Osteocyte (in vitro differentiated cells): ENCODE data around the gene STK32A. TPM values are rescaled to one million over a fixed set of nuclear protein-coding genes. Genes with fewer than 3 reads are reported as not detected.

Source experiments
- DNase-seq: peaks from one replicate; pipeline ENCODE4 v3.0.0; 2021; ENCODE audit warnings: mixed read lengths; ENCODE audit not compliant: unreplicated experiment; ENCODE audit errors: extremely low spot score
- H3K27ac Mint-ChIP-seq: one replicate; pipeline ENCODE4 v1.8.0; 2021; ENCODE audit warnings: mild to moderate bottlenecking, mixed read lengths; ENCODE audit not compliant: unreplicated experiment
- H3K27me3 Mint-ChIP-seq: one replicate; pipeline ENCODE4 v1.8.0; 2021; ENCODE audit warnings: mixed read lengths; ENCODE audit not compliant: unreplicated experiment
- H3K36me3 Mint-ChIP-seq: one replicate; pipeline ENCODE4 v1.8.0; 2021; ENCODE audit warnings: mixed read lengths; ENCODE audit not compliant: unreplicated experiment
- H3K4me1 Mint-ChIP-seq: one replicate; pipeline ENCODE4 v1.8.0; 2021; ENCODE audit warnings: mixed read lengths; ENCODE audit not compliant: unreplicated experiment
- H3K4me3 Mint-ChIP-seq: one replicate; pipeline ENCODE4 v1.8.0; 2021; ENCODE audit warnings: mild to moderate bottlenecking, moderate library complexity, mixed read lengths; ENCODE audit not compliant: unreplicated experiment
- H3K9me3 Mint-ChIP-seq: one replicate; pipeline ENCODE4 v1.8.0; 2021; ENCODE audit warnings: mixed read lengths; ENCODE audit not compliant: unreplicated experiment
- CTCF ChIP-seq: fragments of 200-600 bp; sonication (generic); IDR thresholded peaks from 2 replicates; pipeline ENCODE4 v1.5.0; 2021; ENCODE audit warnings: antibody characterized with exemption, mild to moderate bottlenecking, moderate library complexity
- total RNA-seq: library from RNA; stranded (reverse); gene quantifications from 2 replicates; pipeline ENCODE4 v1.2.1, GENCODE V29; 2021

STK32A gene
- total RNA-seq, 1 donor from 2014 or later: not detected

GRCh38 chr5:147216552-147217154, 18.2 kb upstream of the STK32A start:
- no peak for TF ChIP-seq CTCF
- Mint-ChIP-seq H3K4me3 (no peak overlapping the region), H3K4me1 (no peaks in the 10 kb centered on the region), H3K27ac (no peak overlapping the region), H3K9me3 (no peaks in the 10 kb centered on the region), H3K27me3 (peaks cover 33% of the 10 kb centered on the region), H3K36me3 (no peaks in the 10 kb centered on the region)
- DNase-seq: no peak

- Mint-ChIP-seq H3K9me3 (no peaks in the 10 kb centered on the region), H3K27ac (no peak overlapping the region), H3K27me3 (peaks cover 51% of the 10 kb centered on the region), H3K36me3 (no peaks in the 10 kb centered on the region), H3K4me3 (no peak overlapping the region), H3K4me1 (no peaks in the 10 kb centered on the region)
- TF ChIP-seq CTCF: no peak
- DNase-seq: no peak
These were observed 11.5 kb upstream of the STK32A start for GRCh38 chr5:147223343-147223742.

- Mint-ChIP-seq H3K27me3 (peaks cover 44% of the 10 kb centered on the region), H3K4me3 (no peak overlapping the region), H3K4me1 (no peaks in the 10 kb centered on the region), H3K27ac (no peak overlapping the region), H3K36me3 (no peaks in the 10 kb centered on the region), H3K9me3 (no peaks in the 10 kb centered on the region)
- DNase-seq: no peak
- peak; percentile 69 for TF ChIP-seq CTCF
These were observed 10.7 kb upstream of the STK32A start for GRCh38 chr5:147223948-147224791.

- Mint-ChIP-seq H3K36me3 (no peaks in the 10 kb centered on the region), H3K9me3 (no peaks in the 10 kb centered on the region), H3K4me1 (no peaks in the 10 kb centered on the region), H3K27ac (no peak overlapping the region), H3K27me3 (peaks cover 35% of the 10 kb centered on the region), H3K4me3 (no peak overlapping the region)
- no peak for DNase-seq
- no peak for TF ChIP-seq CTCF
These were observed 8.9 kb upstream of the STK32A start for GRCh38 chr5:147225938-147226337.

- H3K27me3 Mint-ChIP-seq: peaks cover 39% of the 10 kb centered on the region
- H3K36me3 Mint-ChIP-seq: no peaks in the 10 kb centered on the region
- H3K4me1 Mint-ChIP-seq: no peaks in the 10 kb centered on the region
- no peak for DNase-seq
- H3K9me3 Mint-ChIP-seq: no peaks in the 10 kb centered on the region
- no peak overlapping the region for H3K4me3 Mint-ChIP-seq
- no peak overlapping the region for H3K27ac Mint-ChIP-seq
- no peak for TF ChIP-seq CTCF
These were observed 8.3 kb upstream of the STK32A start for GRCh38 chr5:147226512-147226911.
